Measurements from ENCODE around the gene GAPDH.

The GAPDH gene

DNA sequence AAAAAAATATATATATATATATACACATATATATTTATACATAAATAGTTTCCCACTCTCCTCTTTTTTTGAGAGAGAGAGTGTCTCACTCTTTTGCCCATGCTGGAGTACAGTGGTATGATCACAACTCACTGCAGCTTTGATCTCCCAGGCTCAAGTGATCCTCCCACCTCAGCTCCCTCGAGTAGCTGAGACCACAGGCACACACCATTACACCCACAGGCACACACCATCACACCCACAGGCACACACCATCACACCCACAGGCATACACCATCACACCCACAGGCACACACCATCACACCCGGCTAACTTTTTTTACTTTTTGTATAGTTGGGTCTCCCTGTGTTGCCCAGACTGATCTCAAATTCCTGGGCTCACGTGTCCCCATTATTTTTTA, 14.1 kb upstream of the GAPDH start:
- no peaks in the 10 kb centered on the region for H3K9me3 ChIP-seq (ENCODE audit: control extremely low read depth in 1 of 5, control insufficient read depth in 4 of 5, insufficient read depth in 2 of 5, low read depth in 1 of 5, low read length in 4 of 5)
- no peak for DNase-seq
- H3K36me3 ChIP-seq (ENCODE audit: control insufficient read depth in 4 of 4, insufficient read depth in 4 of 4, low read length in 3 of 4): peaks cover 38 to 83% (median 65%) of the 10 kb centered on the region in 4 experiments
- ChIA-PET POLR2A (interaction anchor here (0.6 to 1.0 kb wide), 2 partner anchors 9 to 28 kb away, joined by 5 to 8 read pairs; no protein-coding TSS in a partner anchor), CTCF (interaction anchor here (0.7 kb wide), 1 partner anchor 36 kb away, joined by 3 read pairs; no protein-coding TSS in a partner anchor)
- no peaks in the 10 kb centered on the region for H3K27me3 ChIP-seq (replicated peaks in 2 of 5; ENCODE audit: control insufficient read depth in 4 of 5, insufficient read depth in 5 of 5, low read length in 4 of 5)
- no peak overlapping the region for H3K4me3 ChIP-seq (ENCODE audit: control insufficient read depth in 1 of 7, extremely low read depth in 1 of 7, insufficient read depth in 4 of 7, low read depth in 2 of 7, low read length in 6 of 7)
- WGBS (ENCODE audit: insufficient coverage): 89% methylated on average over 1 of the region's 3 CpGs
- no peak overlapping the region for H3K27ac ChIP-seq (ENCODE audit: insufficient read depth in 1 of 2, low read depth in 1 of 2, low read length in 2 of 2, poor library complexity in 1 of 2, severe bottlenecking in 2 of 2)
- no peaks in the 10 kb centered on the region for H3K4me1 ChIP-seq (ENCODE audit: control extremely low read depth in 1 of 4, control insufficient read depth in 4 of 4, insufficient read depth in 4 of 4, low read length in 3 of 4)

DNA sequence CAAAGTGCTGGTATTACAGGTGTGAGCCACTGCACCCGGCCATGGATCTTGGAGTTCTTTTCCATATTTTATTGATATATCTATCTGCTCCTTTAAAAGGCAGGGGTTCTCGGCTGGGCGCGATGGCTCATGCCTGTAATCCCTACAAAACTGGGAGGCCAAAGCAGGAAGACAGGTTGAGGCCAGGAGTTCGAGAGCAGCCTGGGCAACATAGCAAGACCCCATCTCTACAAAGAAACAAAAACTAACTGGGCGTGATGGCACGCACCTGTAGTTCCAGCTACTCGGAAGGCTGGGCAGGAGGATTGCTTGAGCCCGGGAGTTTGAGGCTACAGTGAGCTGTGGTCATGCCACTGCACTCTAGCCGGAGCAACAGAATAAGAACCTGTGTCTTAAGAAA, 12.1 kb upstream of the GAPDH start:
- ChIA-PET CTCF (no interaction called here), POLR2A (no interaction called here)
- Histone ChIP-seq H3K27me3 (replicated peaks in 2 of 5; ENCODE audit: control insufficient read depth in 4 of 5, insufficient read depth in 5 of 5, low read length in 4 of 5) (no peaks in the 10 kb centered on the region), H3K27ac (ENCODE audit: insufficient read depth in 1 of 2, low read depth in 1 of 2, low read length in 2 of 2, poor library complexity in 1 of 2, severe bottlenecking in 2 of 2) (no peak overlapping the region), H3K4me1 (ENCODE audit: control extremely low read depth in 1 of 4, control insufficient read depth in 4 of 4, insufficient read depth in 4 of 4, low read length in 3 of 4) (no peaks in the 10 kb centered on the region), H3K9me3 (ENCODE audit: control extremely low read depth in 1 of 5, control insufficient read depth in 4 of 5, insufficient read depth in 2 of 5, low read depth in 1 of 5, low read length in 4 of 5) (no peaks in the 10 kb centered on the region), H3K36me3 (ENCODE audit: control insufficient read depth in 4 of 4, insufficient read depth in 4 of 4, low read length in 3 of 4) (peaks cover 36 to 87% (median 71%) of the 10 kb centered on the region in 4 experiments), H3K4me3 (ENCODE audit: control insufficient read depth in 1 of 7, extremely low read depth in 1 of 7, insufficient read depth in 4 of 7, low read depth in 2 of 7, low read length in 6 of 7) (no peak overlapping the region)
- 83% methylated on average over 5 of the region's 10 CpGs for WGBS (ENCODE audit: insufficient coverage)
- no peak for DNase-seq

DNA sequence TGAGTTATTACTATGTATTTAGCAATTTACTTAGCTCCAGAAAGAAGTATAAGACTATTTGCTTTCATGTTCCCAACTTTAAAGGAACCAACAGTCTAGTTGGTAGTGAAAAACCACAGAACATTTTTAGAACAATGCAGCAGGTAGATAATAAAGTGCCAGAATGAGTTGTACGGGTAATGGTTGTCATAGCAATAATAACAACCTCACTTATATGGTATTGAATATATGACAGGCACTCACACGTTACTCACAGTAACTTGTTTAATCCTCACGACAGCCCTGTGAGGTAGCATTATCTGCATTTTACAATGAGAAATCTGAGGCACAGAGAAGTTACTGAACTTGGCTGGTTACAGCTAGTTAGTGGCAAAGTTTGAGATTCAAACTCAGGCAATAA, 10.6 kb upstream of the GAPDH start:
- Histone ChIP-seq H3K27ac (ENCODE audit: insufficient read depth in 1 of 2, low read depth in 1 of 2, low read length in 2 of 2, poor library complexity in 1 of 2, severe bottlenecking in 2 of 2) (no peak overlapping the region), H3K4me1 (ENCODE audit: control extremely low read depth in 1 of 4, control insufficient read depth in 4 of 4, insufficient read depth in 4 of 4, low read length in 3 of 4) (no peaks in the 10 kb centered on the region), H3K36me3 (ENCODE audit: control insufficient read depth in 4 of 4, insufficient read depth in 4 of 4, low read length in 3 of 4) (peaks cover 28 to 93% (median 74%) of the 10 kb centered on the region in 4 experiments), H3K27me3 (replicated peaks in 2 of 5; ENCODE audit: control insufficient read depth in 4 of 5, insufficient read depth in 5 of 5, low read length in 4 of 5) (no peaks in the 10 kb centered on the region), H3K4me3 (ENCODE audit: control insufficient read depth in 1 of 7, extremely low read depth in 1 of 7, insufficient read depth in 4 of 7, low read depth in 2 of 7, low read length in 6 of 7) (no peak overlapping the region), H3K9me3 (ENCODE audit: control extremely low read depth in 1 of 5, control insufficient read depth in 4 of 5, insufficient read depth in 2 of 5, low read depth in 1 of 5, low read length in 4 of 5) (no peaks in the 10 kb centered on the region)
- peak in 1 of 3 donors; percentile 10 for DNase-seq
- ChIA-PET POLR2A (no interaction called here), CTCF (interaction anchor here (0.6 to 1.5 kb wide), 4 partner anchors 12 to 61 kb away, joined by 3 to 5 read pairs (median 3); no protein-coding TSS in a partner anchor)
- WGBS (ENCODE audit: insufficient coverage): no CpG with 5 or more reads among the region's 3 CpGs

DNA sequence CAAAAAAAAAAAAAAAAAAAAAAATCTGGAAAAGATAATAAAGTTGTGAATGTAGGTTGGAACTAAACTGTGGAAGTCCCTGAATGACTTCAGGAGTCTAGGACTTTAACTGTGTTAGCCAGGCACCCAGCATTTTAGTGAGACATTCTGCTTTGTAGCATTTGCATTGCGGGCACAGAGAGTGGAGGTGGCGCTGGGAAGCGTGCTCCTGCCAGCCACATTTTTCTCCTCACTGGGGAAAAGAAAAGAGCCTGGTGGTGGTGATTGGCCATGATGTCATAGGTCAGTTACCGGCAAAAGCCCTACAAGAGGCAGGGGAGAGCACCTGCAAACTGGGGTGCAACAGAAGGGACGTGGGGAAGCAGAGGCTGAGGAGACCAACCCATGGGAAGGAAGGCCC, 9.7 kb upstream of the GAPDH start:
- peaks cover 28 to 97% (median 80%) of the 10 kb centered on the region in 4 experiments for H3K36me3 ChIP-seq (ENCODE audit: control insufficient read depth in 4 of 4, insufficient read depth in 4 of 4, low read length in 3 of 4)
- H3K27ac ChIP-seq (ENCODE audit: insufficient read depth in 1 of 2, low read depth in 1 of 2, low read length in 2 of 2, poor library complexity in 1 of 2, severe bottlenecking in 2 of 2): no peak overlapping the region
- no peaks in the 10 kb centered on the region for H3K9me3 ChIP-seq (ENCODE audit: control extremely low read depth in 1 of 5, control insufficient read depth in 4 of 5, insufficient read depth in 2 of 5, low read depth in 1 of 5, low read length in 4 of 5)
- DNase-seq: no peak
- 100% methylated on average over 5 of the region's 5 CpGs for WGBS (ENCODE audit: insufficient coverage)
- ChIA-PET POLR2A (no interaction called here), CTCF (interaction anchor here (0.6 kb wide), 1 partner anchor 247 kb away, joined by 3 read pairs; no protein-coding TSS in a partner anchor)
- no peak overlapping the region for H3K4me3 ChIP-seq (ENCODE audit: control insufficient read depth in 1 of 7, extremely low read depth in 1 of 7, insufficient read depth in 4 of 7, low read depth in 2 of 7, low read length in 6 of 7)
- H3K4me1 ChIP-seq (ENCODE audit: control extremely low read depth in 1 of 4, control insufficient read depth in 4 of 4, insufficient read depth in 4 of 4, low read length in 3 of 4): no peaks in the 10 kb centered on the region
- H3K27me3 ChIP-seq (replicated peaks in 2 of 5; ENCODE audit: control insufficient read depth in 4 of 5, insufficient read depth in 5 of 5, low read length in 4 of 5): no peaks in the 10 kb centered on the region

DNA sequence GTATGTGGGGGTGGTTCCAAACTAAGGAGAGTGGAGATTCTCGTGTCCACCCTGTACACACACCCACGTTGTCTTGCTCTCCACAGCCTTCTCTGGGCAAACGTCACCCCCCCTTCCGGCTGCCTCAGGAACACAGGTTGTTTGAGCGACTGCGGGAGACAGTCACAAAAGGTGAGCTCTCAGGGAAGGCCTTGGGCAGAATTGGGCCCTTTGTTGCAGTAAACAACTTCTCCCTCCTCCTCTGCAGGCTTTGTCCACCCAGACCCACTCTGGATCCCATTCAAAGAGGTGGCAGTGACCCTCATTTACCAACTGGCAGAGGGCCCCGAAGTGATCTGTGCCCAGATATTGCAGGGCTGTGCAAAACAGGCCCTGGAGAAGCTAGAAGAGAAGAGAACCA, 8.1 kb upstream of the GAPDH start:
- ChIA-PET POLR2A (no interaction called here), CTCF (interaction anchor here (0.8 kb wide), 1 partner anchor 12 kb away, joined by 3 read pairs; no protein-coding TSS in a partner anchor)
- Histone ChIP-seq H3K9me3 (ENCODE audit: control extremely low read depth in 1 of 5, control insufficient read depth in 4 of 5, insufficient read depth in 2 of 5, low read depth in 1 of 5, low read length in 4 of 5) (no peaks in the 10 kb centered on the region), H3K27ac (ENCODE audit: insufficient read depth in 1 of 2, low read depth in 1 of 2, low read length in 2 of 2, poor library complexity in 1 of 2, severe bottlenecking in 2 of 2) (no peak overlapping the region), H3K4me1 (ENCODE audit: control extremely low read depth in 1 of 4, control insufficient read depth in 4 of 4, insufficient read depth in 4 of 4, low read length in 3 of 4) (no peaks in the 10 kb centered on the region), H3K4me3 (ENCODE audit: control insufficient read depth in 1 of 7, extremely low read depth in 1 of 7, insufficient read depth in 4 of 7, low read depth in 2 of 7, low read length in 6 of 7) (no peak overlapping the region), H3K36me3 (ENCODE audit: control insufficient read depth in 4 of 4, insufficient read depth in 4 of 4, low read length in 3 of 4) (peaks cover 30 to 98% (median 81%) of the 10 kb centered on the region in 4 experiments), H3K27me3 (replicated peaks in 2 of 5; ENCODE audit: control insufficient read depth in 4 of 5, insufficient read depth in 5 of 5, low read length in 4 of 5) (no peaks in the 10 kb centered on the region)
- WGBS (ENCODE audit: insufficient coverage): 100% methylated on average over 6 of the region's 7 CpGs
- no peak for DNase-seq

DNA sequence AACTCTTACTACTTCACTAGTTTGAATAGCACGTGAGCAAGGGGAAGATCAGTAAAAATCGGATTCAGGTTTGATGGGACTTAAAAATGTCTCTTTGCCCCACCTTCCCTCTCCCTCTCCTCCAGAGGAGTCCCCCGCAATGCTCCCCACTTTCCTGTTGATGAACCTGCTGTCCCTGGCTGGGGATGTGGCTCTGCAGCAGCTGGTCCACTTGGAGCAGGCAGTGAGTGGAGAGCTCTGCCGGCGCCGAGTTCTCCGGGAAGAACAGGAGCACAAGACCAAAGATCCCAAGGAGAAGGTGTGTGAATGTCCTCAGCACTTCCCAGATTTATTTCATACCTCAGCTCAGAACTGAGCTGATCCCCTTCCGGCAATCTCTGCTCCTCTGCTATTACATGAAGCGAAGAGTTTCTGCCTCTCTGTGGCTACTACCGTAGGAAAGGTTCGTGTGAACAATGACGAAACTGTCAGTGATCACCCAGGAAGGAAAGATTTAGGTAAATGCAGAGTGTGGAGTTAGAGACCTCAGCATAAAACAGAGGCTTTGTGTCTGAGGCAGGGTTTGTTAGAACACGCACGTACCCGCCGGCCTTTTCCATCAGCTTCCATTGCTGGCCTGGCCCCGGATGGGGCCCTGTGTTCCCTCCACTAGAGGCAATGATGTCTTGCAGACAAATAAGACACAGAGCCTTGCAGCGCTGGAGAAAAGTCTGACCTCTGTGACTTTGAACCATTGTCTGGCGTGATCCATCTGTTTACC, 7.4 kb upstream of the GAPDH start:
- ChIA-PET POLR2A (no interaction called here), CTCF (interaction anchor here (0.8 to 1.0 kb wide), 2 partner anchors 12 to 22 kb away, joined by 3 read pairs; no protein-coding TSS in a partner anchor)
- Histone ChIP-seq H3K9me3 (ENCODE audit: control extremely low read depth in 1 of 5, control insufficient read depth in 4 of 5, insufficient read depth in 2 of 5, low read depth in 1 of 5, low read length in 4 of 5) (no peaks in the 10 kb centered on the region), H3K4me1 (ENCODE audit: control extremely low read depth in 1 of 4, control insufficient read depth in 4 of 4, insufficient read depth in 4 of 4, low read length in 3 of 4) (peaks cover 0 to 5% (median 4%) of the 10 kb centered on the region in 4 experiments), H3K36me3 (ENCODE audit: control insufficient read depth in 4 of 4, insufficient read depth in 4 of 4, low read length in 3 of 4) (peaks cover 28 to 91% (median 77%) of the 10 kb centered on the region in 4 experiments), H3K27ac (ENCODE audit: insufficient read depth in 1 of 2, low read depth in 1 of 2, low read length in 2 of 2, poor library complexity in 1 of 2, severe bottlenecking in 2 of 2) (no peak overlapping the region), H3K27me3 (replicated peaks in 2 of 5; ENCODE audit: control insufficient read depth in 4 of 5, insufficient read depth in 5 of 5, low read length in 4 of 5) (no peaks in the 10 kb centered on the region), H3K4me3 (ENCODE audit: control insufficient read depth in 1 of 7, extremely low read depth in 1 of 7, insufficient read depth in 4 of 7, low read depth in 2 of 7, low read length in 6 of 7) (no peak overlapping the region)
- WGBS (ENCODE audit: insufficient coverage): 94% methylated on average over 14 of the region's 19 CpGs
- DNase-seq: no peak

DNA sequence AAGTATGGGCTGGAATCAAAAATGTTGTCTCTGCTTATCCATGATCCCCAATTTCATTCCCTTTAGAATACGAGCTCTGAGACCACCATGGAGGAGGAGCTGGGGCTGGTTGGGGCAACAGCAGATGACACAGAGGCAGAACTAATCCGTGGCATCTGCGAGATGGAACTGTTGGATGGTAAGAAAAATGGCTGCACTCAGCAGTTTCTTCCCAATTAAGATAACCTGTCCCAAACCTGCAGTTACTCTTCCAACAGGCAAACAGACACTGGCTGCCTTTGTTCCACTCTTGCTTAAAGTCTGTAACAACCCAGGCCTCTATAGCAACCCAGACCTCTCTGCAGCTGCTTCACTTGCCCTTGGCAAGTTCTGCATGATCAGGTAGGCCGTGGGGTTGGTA, 6.6 kb upstream of the GAPDH start:
- H3K9me3 ChIP-seq (ENCODE audit: control extremely low read depth in 1 of 5, control insufficient read depth in 4 of 5, insufficient read depth in 2 of 5, low read depth in 1 of 5, low read length in 4 of 5): no peaks in the 10 kb centered on the region
- CTCF ChIA-PET: interaction anchor here (0.6 to 2.2 kb wide), 6 partner anchors 9 to 62 kb away, joined by 3 to 6 read pairs (median 3); no protein-coding TSS in a partner anchor
- DNase-seq: no peak
- H3K4me3 ChIP-seq (ENCODE audit: control insufficient read depth in 1 of 7, extremely low read depth in 1 of 7, insufficient read depth in 4 of 7, low read depth in 2 of 7, low read length in 6 of 7): no peak overlapping the region
- 100% methylated on average over 1 of the region's 4 CpGs for WGBS (ENCODE audit: insufficient coverage)
- peaks cover 28 to 85% (median 71%) of the 10 kb centered on the region in 4 experiments for H3K36me3 ChIP-seq (ENCODE audit: control insufficient read depth in 4 of 4, insufficient read depth in 4 of 4, low read length in 3 of 4)
- no peak overlapping the region for H3K27ac ChIP-seq (ENCODE audit: insufficient read depth in 1 of 2, low read depth in 1 of 2, low read length in 2 of 2, poor library complexity in 1 of 2, severe bottlenecking in 2 of 2)
- POLR2A ChIA-PET: no interaction called here
- no peaks in the 10 kb centered on the region for H3K27me3 ChIP-seq (replicated peaks in 2 of 5; ENCODE audit: control insufficient read depth in 4 of 5, insufficient read depth in 5 of 5, low read length in 4 of 5)
- peaks cover 0 to 13% (median 11%) of the 10 kb centered on the region in 4 experiments for H3K4me1 ChIP-seq (ENCODE audit: control extremely low read depth in 1 of 4, control insufficient read depth in 4 of 4, insufficient read depth in 4 of 4, low read length in 3 of 4)
